RWPE2 (cell line): Measurements from ENCODE around the gene NDNF.

ENCODE experiments used
- ATAC-seq: fragments of 200-7000 bp; cut with Tn5 transposase; 3 replicates; pipeline ENCODE4 v1.9.1; 2021; ENCODE audit warnings: low read depth
- DNase-seq: peaks from one replicate; pipeline ENCODE4 v3.0.0-alpha.2; 2020; ENCODE audit warnings: low spot score
- H3K27ac ChIP-seq: fragments of 450-650 bp; 2 replicates; pipeline ENCODE4 v1.5.1; 2017; ENCODE audit warnings: mild to moderate bottlenecking; ENCODE audit not compliant: poor library complexity, severe bottlenecking
- H3K27me3 ChIP-seq: fragments of 250-450 bp; sonication (Bioruptor Pico); 2 replicates; pipeline ENCODE4 v1.5.1; 2021; ENCODE audit warnings: mild to moderate bottlenecking, moderate library complexity; ENCODE audit not compliant: insufficient read depth, poor library complexity, severe bottlenecking
- H3K36me3 ChIP-seq: fragments of 250-450 bp; sonication (Bioruptor Pico); 2 replicates; pipeline ENCODE4 v1.5.1; 2020; ENCODE audit warnings: low read depth, mild to moderate bottlenecking, moderate library complexity
- H3K4me1 ChIP-seq: fragments of 250-450 bp; sonication (Bioruptor Pico); 2 replicates; pipeline ENCODE4 v1.5.1; 2021; ENCODE audit warnings: mild to moderate bottlenecking, moderate library complexity; ENCODE audit not compliant: insufficient read depth, poor library complexity, severe bottlenecking
- H3K4me3 ChIP-seq: fragments of 250-450 bp; sonication (Bioruptor Pico); 2 replicates; pipeline ENCODE4 v1.5.1; 2021; ENCODE audit warnings: mild to moderate bottlenecking, moderate library complexity; ENCODE audit not compliant: severe bottlenecking
- H3K9me3 ChIP-seq: fragments of 250-450 bp; sonication (Bioruptor Pico); 2 replicates; pipeline ENCODE4 v1.5.1; 2021; ENCODE audit warnings: mild to moderate bottlenecking, moderate library complexity; ENCODE audit not compliant: severe bottlenecking
- CTCF ChIP-seq: fragments of 450-650 bp; IDR thresholded peaks from one replicate; pipeline ENCODE4 v1.5.1; 2017; ENCODE audit warnings: mild to moderate bottlenecking, moderate library complexity; ENCODE audit not compliant: poor library complexity, severe bottlenecking

Gene NDNF

GRCh38 chr4:121049072-121049599 lies 23.2 kb downstream of the NDNF start:
- Histone ChIP-seq H3K4me1 (no peaks in the 10 kb centered on the region), H3K27me3 (no peaks in the 10 kb centered on the region), H3K4me3 (no peak overlapping the region), H3K9me3 (no peaks in the 10 kb centered on the region), H3K36me3 (no peaks in the 10 kb centered on the region), H3K27ac (no peak overlapping the region)
- TF ChIP-seq CTCF, result no peak
- ATAC-seq, result no peak
- DNase-seq, result no peak

GRCh38 chr4:121048165-121048564 lies 24.2 kb downstream of the NDNF start:
- H3K36me3 ChIP-seq, result no peaks in the 10 kb centered on the region
- no peak for TF ChIP-seq CTCF
- ATAC-seq (no peak), DNase-seq (no peak)
- H3K27me3 ChIP-seq, result no peaks in the 10 kb centered on the region
- no peaks in the 10 kb centered on the region for H3K4me1 ChIP-seq
- H3K9me3 ChIP-seq, result no peaks in the 10 kb centered on the region
- H3K4me3 ChIP-seq, result no peak overlapping the region
- no peak overlapping the region for H3K27ac ChIP-seq

- Histone ChIP-seq H3K36me3 (no peaks in the 10 kb centered on the region), H3K27me3 (no peaks in the 10 kb centered on the region), H3K4me1 (no peaks in the 10 kb centered on the region), H3K9me3 (no peaks in the 10 kb centered on the region), H3K27ac (no peak overlapping the region), H3K4me3 (no peak overlapping the region)
- DNase-seq, result no peak
- ATAC-seq, result no peak
- TF ChIP-seq CTCF, result no peak
These were observed 30.8 kb downstream of the NDNF start for GRCh38 chr4:121041307-121042090.

- ATAC-seq (no peak; the same call in 2 of the 3 replicates), DNase-seq (no peak)
- no peaks in the 10 kb centered on the region for H3K9me3 ChIP-seq
- no peak overlapping the region for H3K4me3 ChIP-seq
- H3K4me1 ChIP-seq, result no peaks in the 10 kb centered on the region
- H3K27me3 ChIP-seq, result no peaks in the 10 kb centered on the region
- TF ChIP-seq CTCF, result no peak
- no peaks in the 10 kb centered on the region for H3K36me3 ChIP-seq
- no peak overlapping the region for H3K27ac ChIP-seq
These were observed 38.3 kb downstream of the NDNF start for GRCh38 chr4:121034017-121034416.

GRCh38 chr4:121030711-121031110 lies 41.6 kb downstream of the NDNF start:
- Histone ChIP-seq H3K4me1 (no peaks in the 10 kb centered on the region), H3K36me3 (no peaks in the 10 kb centered on the region), H3K9me3 (no peaks in the 10 kb centered on the region), H3K27ac (no peak overlapping the region), H3K4me3 (no peak overlapping the region), H3K27me3 (no peaks in the 10 kb centered on the region)
- no peak for TF ChIP-seq CTCF
- ATAC-seq, result no peak
- no peak for DNase-seq
